ENCODE measurements around the gene CEP85L.

Gene CEP85L

GRCh38 chr6:118621799-118622470 lies 29.5 kb downstream of the CEP85L start:
- DNase-seq (ENCODE audit: low read depth) = no peak

- DNase-seq (ENCODE audit: low read depth) = no peak
Observed at GRCh38 chr6:118620202-118620601, 31.2 kb downstream of the CEP85L start.

DNA sequence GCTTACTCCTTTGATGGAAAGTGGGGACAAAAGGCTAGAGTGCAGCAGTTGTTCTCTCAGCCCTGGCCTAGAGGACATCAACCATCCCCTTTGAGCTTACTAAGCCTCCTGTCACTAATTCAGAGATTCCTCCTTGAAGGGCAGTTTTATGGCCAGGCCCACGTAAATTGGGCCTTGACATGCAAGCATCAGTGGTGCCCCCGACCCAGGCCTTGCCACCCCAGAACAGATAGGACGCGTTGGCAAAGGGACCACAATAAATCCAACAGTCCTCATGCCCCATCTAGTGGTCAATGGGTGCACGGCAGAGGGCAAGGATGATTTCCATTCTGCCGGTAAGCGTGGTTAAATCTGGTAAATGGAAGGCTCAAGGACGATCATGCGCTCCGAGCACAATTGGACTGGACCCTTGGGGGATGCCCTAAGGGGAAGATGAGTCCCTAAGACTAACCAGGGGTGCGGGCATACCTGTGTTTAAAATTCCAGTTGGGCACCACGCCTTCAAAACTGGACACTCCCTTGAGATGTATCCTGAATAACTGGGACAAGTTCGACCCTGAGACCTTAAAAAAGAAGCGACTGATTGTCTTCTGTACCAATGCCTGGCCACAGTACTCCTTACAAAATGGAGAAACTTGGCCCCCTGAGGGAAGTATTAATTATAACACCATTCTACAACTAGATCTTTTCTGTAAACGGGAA lies 32.6 kb downstream of the CEP85L start:
- DNase-seq (ENCODE audit: low read depth) = peak; percentile 51

DNA sequence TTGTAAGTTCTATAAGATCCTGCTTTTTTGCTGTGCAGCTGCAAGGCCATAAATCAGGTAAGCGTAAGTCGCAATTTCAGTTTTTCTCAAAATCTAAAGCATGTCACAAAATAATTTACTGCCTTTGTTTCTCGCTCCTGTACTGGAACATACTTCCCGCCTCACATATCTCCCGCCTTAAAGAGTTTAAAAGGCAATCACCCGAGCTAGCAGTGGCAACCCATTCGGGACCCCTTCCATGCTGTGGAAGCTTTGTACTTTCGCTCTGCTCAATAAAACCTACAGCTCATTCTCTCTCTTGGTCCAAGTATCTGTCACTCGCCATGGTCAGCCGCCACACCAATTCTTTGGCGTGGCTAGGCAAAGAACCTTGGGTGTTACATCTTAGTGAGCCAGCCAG lies 34.0 kb downstream of the CEP85L start:
- DNase-seq (ENCODE audit: low read depth) = no peak

- no peak for DNase-seq (ENCODE audit: low read depth)
Observed at GRCh38 chr6:118611334-118611733, 40.1 kb downstream of the CEP85L start.

GRCh38 chr6:118606858-118607257 lies 44.5 kb downstream of the CEP85L start:
- DNase-seq (ENCODE audit: low read depth) = no peak

DNA sequence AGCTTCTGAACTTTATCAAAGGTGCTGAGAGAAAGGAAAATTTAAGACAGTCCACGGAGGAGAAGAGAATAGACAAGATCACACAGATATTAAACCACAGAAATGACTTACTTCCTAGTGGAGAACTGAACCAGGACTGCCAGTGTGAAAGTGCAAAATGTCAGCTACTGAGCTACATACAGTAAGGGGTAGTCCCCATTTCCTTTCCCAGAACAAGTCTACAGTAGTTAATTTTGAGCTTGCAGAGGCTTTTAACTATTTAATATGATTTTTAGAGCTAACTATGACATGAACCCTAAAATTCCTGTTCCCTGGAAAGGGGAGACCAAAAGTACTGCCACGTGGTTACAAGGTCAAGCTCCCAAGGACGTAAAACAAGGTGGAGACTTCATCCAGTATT lies 45.1 kb downstream of the CEP85L start:
- no peak for DNase-seq (ENCODE audit: low read depth)

DNA sequence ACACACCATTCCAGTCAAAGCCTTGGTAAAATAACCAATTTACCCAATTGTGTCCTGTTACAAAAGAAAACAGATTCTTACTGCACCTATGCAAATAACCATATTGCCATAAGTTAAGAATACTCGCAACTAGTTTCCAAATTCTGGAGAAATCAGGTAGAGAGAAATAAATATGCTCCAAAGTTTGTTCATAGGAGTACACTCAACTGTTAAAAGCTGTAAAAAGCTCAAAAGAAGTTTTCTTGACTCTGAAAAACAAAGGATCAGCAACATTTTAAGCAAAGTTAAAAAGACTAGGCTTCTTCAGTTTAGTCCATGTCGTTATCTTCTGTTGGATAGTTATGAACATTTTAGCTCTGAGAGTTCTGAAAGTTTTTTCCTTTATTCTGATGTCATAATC lies 48.0 kb downstream of the CEP85L start:
- DNase-seq (ENCODE audit: low read depth) = no peak

GRCh38 chr6:118602300-118602699 lies 49.1 kb downstream of the CEP85L start:
- DNase-seq (ENCODE audit: low read depth) = no peak

- DNase-seq (ENCODE audit: low read depth) = no peak
Observed at GRCh38 chr6:118598324-118598723, 53.1 kb downstream of the CEP85L start.

DNA sequence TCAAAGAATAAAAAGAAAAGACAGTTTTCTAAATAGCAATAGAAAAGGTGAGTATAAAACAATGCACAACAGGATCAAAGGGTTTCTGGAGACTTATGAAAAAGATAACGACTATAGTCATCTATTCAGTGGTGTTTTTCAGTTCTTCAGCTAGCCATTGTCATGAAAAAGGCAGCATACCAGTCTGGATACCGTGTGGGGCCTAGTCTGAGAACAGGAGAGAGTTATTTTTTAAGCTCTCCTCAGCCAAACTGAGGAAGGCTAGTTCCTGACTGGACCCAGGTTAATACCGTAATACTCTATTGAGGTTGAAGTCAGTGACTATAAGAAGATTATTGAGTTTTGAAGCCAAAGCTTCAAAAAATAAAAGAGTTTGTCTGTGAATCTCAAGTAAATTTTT lies 53.8 kb downstream of the CEP85L start:
- DNase-seq (ENCODE audit: low read depth) = no peak

DNA sequence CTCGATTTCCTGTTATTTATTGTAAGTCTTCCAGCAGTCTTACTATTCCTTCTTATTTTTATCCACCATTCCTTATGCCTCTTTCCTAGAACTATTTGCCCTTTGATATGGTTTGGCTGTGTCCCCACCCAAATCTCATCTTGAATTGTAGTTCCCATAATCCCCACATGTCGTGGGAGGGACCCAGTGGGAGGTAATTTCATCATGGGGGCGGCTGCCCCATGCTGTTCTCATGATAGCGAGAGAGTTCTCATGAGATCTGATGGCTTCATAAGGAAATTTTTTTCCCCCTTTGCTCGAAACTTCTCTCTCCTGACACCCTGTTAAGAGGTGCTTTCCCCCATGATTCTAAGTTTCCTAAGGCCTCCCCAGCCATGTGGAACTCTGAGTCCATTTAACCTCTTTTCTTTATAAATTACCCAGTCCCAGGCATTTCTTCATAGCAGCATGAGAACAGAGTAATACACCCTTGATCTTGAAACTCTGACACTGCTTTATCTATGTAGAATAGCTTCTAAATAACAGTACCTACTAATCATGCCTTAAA lies 54.5 kb downstream of the CEP85L start:
- DNase-seq (ENCODE audit: low read depth) = no peak

- DNase-seq (ENCODE audit: low read depth) = no peak
Observed at GRCh38 chr6:118594877-118595276, 56.5 kb downstream of the CEP85L start.

- DNase-seq (ENCODE audit: low read depth) = no peak
Observed at GRCh38 chr6:118591897-118592296, 59.5 kb downstream of the CEP85L start.

DNA sequence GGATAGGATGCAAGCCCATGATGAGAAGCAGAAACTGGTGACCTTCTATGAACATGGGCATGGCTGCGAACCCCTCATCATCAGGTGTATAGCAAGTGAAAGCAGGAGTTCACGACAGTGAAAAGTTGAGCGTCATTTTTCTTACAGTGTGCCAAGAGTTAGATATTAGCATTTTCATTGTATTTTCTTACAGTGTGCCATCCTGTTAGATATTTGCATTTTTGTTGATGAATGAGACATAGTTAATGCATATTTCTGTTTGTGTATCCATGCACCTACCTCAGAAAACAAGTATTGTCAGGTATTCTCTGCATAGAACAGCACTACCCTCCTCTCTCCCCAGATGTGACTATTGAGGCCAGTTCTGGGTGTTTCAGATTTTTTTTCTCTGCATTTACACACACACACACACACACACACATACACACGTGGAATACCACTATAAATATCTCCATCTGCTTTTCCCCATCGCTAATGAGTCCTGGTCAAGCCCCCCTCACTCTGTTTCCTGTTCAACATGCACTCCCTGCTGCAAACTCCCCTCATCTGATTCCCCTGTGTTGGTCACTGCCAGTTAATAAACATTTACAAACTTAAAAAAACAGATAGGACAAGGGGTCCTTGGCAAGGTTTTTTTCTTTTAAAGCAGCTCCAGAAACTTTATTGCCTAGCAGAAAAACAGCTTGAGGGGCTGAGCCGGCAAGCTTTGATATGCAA lies 61.6 kb downstream of the CEP85L start:
- no peak for DNase-seq (ENCODE audit: low read depth)

DNA sequence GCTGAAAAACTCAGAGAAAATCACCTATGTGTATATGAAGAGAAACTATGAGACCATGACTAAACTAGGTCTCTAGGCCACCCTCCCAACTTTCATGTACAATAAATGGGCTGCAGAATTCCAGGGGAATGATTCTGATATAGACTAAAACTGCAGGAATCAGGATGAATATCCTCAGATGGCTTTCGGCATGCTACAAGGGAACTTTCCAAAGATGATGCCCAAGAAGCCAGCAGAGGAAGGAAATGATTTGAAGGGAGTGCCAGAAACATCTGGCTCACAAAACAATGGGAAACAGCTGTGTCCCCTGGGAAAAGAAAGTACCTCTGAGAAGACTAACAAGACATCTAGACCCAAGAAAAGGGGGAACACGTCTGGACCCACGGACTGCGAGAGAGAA lies 62.2 kb downstream of the CEP85L start:
- DNase-seq (ENCODE audit: low read depth) = no peak

- no peak for DNase-seq (ENCODE audit: low read depth)
Observed at GRCh38 chr6:118588626-118589025, 62.8 kb downstream of the CEP85L start.

DNA sequence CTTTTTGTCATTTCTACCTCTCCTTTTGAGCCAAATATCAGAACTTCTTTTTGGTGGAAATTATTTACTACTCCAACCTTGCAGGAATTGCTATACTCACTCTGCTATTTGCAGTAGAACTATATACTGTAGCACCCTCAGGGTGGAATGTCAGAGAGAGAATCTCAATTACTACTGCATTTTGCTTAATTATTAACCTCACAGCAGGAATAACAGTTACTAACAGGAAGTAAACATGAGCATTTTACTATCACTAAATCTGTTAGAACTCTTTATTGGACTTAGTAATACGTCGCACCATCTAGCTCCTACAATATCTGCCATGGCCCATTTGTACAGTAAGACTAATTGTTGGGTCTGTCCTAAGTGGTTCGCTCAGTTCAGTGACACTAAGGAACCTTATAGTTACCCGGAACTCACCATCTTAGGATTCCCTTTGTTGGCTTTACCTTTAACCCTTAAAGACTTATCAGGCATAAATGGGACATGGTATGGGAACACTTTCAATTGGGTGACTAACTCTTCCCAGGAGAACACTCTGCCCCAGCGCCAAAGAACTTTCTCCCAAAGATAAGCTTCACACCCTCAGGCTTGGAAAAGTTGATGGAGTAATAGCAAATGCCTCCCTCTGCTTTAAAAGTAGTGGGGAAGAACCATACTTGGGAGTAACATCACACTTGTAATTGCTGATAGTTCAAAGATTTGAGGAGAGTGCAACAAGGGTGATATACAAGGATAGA lies 64.5 kb downstream of the CEP85L start:
- DNase-seq (ENCODE audit: low read depth) = no peak

DNA sequence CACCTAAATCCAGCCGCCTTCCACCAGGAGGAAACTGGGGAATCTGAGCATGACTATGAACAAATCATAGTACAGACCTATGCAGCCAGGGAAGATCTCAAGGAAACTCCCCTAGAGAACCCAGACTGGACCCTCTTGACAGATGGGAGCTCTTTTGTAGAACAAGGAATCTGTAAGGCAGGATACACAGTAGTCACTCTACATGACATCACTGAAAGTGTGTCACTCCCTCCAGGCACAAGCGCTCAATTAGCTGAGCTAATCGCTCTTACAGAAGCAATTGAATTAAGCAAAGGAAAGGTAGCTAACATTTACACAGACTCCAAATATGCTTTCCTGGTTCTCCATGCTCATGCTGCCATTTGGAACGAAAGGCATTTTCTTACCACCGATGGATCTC lies 66.5 kb downstream of the CEP85L start:
- DNase-seq (ENCODE audit: low read depth) = no peak

GRCh38 chr6:118581489-118581959 lies 69.9 kb downstream of the CEP85L start:
- DNase-seq (ENCODE audit: low read depth) = no peak

DNA sequence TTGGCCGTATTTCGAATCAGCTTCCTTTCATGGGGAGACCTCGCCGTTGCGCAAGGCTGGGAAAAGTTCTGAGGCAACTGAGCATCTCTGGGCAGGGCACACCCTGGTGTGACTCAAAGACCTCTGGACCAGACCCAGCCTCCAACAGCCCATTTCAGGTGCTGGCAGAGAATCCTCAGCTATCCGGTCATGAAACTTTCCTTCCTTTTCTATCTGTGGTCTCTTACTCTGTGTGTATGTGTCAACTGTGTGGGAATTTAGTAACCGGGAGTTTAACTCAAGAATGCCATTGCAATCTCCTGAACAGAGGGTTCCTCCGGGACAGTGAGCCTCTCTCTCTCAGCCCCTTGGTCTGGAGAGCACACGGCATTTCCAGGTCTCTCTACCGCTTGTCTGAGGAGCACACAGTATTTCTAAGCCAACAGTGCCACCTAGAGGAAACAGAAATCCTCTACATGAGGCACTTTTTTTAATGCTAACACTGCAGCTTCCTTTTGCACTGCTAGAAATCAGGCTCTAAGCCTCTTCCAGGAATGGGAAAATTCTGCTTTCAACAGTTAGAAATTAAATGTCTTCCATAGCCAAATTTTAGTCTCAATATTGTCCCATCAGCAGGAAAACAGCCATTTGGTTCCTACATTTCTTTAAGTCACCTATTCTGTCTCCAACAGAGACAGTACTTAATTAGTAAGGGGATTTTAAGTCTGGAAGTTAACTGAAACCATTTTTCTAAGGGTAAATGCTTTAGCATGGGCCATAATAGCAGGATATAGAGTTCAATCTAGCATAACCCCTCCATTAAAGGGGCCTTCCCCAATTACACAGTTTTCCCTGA lies 70.6 kb downstream of the CEP85L start:
- DNase-seq (ENCODE audit: low read depth) = no peak
